Caki2 (cell line): ENCODE measurements around the gene PLA2G2E. TPM values are rescaled to one million over a fixed set of nuclear protein-coding genes. Genes with fewer than 3 reads are reported as not detected.

Source experiments
- DNase-seq: peaks from one replicate; pipeline ENCODE4 v3.0.0-alpha.2; 2015; ENCODE audit warnings: low read depth
- in situ Hi-C: cut with HindIII; loops from 2 replicates; pipeline ENCODE4 v1.10.0; 2016; ENCODE audit warnings: low sequenced_read_pairs, low pct_unique_long_range_greater_than_20kb, mixed read lengths
- total RNA-seq: library from RNA; depleted of rRNA; stranded (reverse); fragments of >200 nt; shearing (Covaris generic); gene quantifications from 2 replicates; pipeline ENCODE4 v1.2.3, GENCODE V29; 2014; ENCODE audit warnings: low replicate concordance; rRNA removed

PLA2G2E gene
- total RNA-seq: not detected in 2 replicates

GRCh38 chr1:19923137-19923952 lies at the start of gene PLA2G2E:
Gene PLA2G2E, minus strand, starts transcription at chr1:19923617. Its CDS starts 58 bp downstream, at chr1:19923559.
- in situ Hi-C loops: no loop called here

DNA sequence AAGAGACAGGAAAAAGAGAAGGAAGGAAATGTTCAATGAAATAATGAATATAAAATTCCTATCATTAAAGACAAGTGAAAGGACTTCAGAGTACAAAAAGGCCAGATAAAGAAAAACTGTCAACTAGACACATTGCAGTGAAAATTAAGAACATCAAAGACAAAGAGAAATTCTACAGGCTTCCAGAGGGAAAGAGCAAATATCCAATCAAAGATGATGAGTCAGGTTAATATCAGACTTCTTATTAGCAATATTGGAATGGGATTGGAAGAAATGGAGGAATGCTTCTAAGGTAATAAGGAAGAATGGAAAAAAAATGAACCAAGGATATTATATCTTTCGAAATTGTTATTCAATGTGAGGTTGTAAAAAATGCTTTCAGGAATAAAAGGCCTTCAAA lies 48.2 kb upstream of the PLA2G2E start:
- DNase-seq: no peak
- in situ Hi-C loops: no loop called here

More at GRCh38 chr1:19923137-19923952, at the start of gene PLA2G2E:
- no peak for DNase-seq

DNA sequence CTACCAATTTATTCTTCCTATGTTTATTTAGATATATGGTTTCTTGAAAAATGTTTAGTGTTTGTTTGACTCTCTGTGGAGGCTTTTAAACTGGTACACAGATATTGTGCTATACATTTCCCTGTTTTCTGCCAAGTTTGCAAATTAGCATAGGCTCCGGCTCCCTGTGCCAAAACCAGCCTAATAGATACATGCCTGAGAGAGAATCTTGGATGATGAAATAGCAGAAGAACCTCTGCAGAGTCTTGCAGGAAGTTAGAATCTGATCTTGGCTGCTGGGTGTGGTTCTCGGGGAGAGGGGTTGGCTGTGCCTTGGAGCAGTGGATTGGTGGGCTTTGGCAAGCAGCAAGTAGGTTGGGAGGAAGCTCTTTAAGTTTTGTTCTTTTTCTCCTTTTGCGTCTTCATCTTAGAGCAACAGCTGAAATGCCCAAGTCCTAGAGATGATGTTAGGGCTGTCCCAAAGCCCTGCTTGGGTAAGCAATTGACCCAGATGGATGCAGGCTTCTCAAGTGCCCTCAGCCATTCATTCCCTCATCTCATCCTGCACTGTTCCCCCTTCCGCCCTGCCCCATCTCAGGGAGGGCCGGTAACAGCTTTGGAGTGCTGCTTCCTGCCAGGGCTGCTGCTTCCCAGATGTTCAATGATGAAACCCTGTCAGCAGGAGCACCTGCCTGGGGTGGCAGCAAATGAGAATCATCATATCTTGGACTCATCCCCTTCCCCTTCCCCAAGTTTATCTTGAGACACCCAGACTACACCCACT lies 46.7 kb upstream of the PLA2G2E start:
- in situ Hi-C loops: no loop called here

DNA sequence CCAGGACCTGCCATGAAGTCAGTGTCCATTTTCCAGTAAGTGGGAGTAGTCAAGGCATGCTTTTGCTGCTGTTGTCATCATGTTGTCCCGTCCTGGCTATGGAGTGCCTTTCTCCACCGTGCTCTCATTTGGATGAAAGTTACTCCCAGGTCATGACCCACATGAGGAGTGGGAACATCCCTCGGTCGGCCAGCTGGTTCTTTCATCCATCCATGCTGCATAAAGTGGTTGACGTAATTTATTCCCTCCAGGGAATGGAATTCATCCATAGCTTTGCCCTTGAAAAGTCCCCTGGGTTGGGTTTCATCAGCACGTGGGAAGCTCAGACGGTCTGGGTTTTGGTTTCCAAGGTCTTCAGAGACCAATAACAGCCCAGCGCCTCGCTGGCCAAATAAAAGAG lies 44.4 kb upstream of the PLA2G2E start:
- in situ Hi-C loops: no loop called here
- no peak for DNase-seq

More for the DNA sequence above, 46.7 kb upstream of the PLA2G2E start:
- no peak for DNase-seq

GRCh38 chr1:19964542-19964941 lies 41.1 kb upstream of the PLA2G2E start:
- in situ Hi-C loops: no loop called here
- no peak for DNase-seq

DNA sequence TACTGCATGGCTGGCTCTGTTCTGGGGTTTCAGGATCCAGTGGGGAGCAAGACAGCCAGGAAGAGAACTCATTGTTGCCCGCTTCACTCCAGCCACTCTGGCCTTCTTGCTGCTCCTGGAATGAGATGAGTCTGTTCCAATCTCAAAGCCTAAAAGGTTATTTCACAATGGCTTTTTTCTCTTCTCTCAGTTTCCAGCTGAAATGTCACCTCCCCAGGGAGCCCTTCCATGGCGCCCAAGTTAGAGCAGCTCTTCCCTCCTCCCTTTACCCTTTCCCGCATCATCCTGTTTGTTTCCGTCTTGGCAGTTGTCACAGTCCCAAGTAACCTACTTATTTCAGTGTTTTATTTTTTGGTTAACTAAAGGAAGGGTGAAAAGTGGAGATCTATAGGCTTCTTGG lies 40.2 kb upstream of the PLA2G2E start:
- in situ Hi-C loops: no loop called here
- DNase-seq: no peak

DNA sequence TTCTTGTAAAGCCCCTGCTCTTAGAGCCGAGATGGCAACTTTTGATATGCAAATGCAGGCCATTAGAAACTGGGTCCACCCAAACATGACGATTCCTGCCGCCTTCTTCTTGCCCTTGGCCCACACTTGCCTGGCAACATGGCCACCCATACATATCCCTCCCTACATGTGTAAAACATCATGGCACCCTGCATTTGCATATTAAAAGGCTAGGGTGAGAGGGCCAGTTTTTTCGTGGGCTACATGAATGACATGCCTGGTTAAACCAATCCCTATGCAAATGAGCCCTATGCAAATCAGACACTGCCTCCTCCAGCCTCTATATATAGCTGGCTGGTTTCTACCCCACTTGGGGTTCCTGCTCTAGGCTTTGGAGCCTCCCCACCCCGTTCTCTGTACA lies 37.2 kb upstream of the PLA2G2E start:
- DNase-seq: no peak
- in situ Hi-C loops: no loop called here

- no peak for DNase-seq
- in situ Hi-C loops: no loop called here
Observed at GRCh38 chr1:19957779-19958178, 34.4 kb upstream of the PLA2G2E start.

DNA sequence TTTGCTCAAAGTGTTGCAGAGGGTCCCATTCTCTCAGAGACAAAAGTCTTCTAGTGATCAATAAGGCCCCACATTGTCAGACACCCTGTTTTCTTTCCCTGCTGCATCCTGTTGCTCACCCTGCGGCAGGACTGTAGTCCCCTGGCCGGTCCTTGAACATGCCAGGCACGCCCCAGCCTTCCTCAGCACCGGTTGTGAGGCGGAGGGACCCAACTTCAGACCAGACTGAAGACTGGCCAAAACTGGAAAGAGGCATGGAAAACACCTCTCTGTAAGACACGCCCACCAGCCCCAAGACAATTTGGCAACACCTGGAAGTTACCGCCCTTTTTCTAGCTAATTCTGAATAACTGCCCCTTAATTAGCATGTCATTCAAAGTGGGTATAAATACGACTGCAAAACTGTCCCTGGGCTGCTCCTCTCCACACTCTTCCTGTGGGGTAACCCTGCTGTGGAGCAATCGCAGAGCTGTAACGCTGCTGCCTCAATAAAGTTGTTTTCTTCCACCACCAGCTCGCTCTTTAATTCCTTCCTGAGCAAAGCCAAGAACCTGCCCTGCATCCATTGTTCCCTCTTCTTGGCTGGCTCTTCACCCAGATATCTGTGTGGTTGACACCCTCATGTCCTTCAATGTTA lies 32.2 kb upstream of the PLA2G2E start:
- no peak for DNase-seq
- in situ Hi-C loops: no loop called here

GRCh38 chr1:19954059-19954458 lies 30.6 kb upstream of the PLA2G2E start:
- in situ Hi-C loops: no loop called here
- no peak for DNase-seq

DNA sequence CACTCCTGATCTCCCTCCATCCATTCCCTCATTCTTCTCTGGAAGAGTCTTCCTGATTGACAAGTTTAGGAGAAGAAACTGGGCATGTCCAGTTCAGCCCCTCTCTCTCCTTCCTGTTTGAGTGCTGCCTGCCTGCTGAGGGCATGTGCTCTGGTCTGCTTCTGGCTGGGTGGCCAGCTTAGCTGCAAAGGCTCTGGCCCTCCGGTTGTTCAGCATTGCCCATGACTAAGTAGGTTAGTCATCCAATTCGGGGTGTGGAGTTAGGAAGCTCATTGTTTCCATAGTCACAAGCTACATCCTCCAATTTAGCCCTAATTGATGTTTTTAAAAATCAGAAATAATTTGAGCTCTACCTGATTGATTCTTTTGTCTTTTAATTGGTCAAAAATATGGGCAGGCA lies 25.6 kb upstream of the PLA2G2E start:
- no peak for DNase-seq
- in situ Hi-C loops: no loop called here

DNA sequence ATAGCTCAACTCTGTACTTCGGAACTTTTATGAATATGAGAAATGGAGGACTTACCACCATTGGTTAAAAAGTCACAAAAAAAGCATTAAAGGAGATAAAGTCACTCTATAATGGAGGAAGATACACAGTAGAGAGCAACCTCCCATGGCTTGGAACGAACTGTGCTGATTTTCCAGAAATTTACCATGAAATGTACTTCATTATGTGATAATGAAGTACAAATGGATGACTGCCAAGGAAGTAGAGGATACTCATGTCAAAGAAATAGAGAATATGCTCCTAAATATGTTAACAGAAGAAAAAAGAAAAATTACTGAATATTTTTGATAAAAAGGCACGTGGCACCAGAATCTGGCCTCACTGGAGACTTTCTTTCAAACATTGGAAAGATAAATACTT lies 23.6 kb upstream of the PLA2G2E start:
- in situ Hi-C loops: no loop called here

DNA sequence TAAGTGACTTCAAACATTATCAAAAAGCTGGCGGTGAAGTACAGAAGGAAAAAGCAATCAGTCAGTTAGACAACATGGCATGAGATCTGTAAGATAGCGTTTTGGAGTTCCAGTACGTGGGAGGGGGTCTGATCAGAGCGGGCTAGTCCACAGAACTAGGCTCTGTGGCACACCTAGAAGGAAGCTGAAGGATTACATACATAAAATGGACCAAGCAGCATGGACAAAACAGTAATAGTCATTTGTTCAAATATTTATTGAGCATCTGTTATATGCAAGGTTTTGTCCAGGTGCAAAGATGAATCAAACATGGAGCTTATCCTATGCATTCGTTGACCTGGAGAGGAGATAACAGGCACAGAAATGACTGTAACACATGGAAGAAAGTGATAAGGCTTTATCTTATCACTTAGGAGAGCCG lies 22.9 kb upstream of the PLA2G2E start:
- in situ Hi-C loops: no loop called here
- no peak for DNase-seq

More for the DNA sequence above, 23.6 kb upstream of the PLA2G2E start:
- no peak for DNase-seq

DNA sequence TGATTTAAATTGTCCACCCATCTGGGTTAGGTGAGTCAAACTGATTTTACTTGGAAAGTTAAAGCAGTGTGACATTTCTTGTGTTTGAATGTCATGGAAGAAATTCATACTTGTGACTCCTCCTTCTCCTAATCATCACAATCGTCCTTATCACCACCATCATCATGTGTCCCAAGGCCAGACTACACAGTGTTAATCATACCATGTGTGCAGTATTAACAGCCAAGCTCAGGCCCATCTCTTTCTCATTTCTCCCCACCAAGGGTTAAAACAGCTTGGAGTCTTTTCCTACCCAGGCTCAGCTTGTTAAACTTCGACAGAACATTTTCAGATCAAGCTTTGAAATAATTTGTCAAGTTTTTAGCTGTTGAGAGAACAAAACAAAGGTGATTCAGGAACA lies 22.5 kb upstream of the PLA2G2E start:
- in situ Hi-C loops: no loop called here
- no peak for DNase-seq

DNA sequence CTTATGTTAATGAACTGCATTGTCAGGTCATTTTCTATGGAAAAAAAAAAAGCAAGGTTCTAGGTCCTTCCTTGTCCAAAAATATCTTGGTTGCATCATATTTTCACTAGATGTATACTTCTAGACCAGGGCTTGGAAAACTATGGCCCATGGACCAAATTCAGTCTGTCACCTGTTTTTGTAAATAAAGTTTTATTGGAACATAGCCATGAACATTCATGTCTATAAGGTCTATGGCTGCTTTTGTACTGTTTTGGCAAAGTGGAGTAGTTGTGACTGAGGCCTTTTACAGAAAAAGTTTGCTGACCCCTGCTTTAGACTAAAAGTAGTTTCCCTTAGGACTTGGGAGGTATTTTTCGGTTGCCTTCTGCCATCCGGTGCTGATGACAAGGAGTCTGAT lies 19.2 kb upstream of the PLA2G2E start:
- in situ Hi-C loops: no loop called here
- no peak for DNase-seq

GRCh38 chr1:19942088-19942487 lies 18.7 kb upstream of the PLA2G2E start:
- in situ Hi-C loops: no loop called here
- DNase-seq: no peak

DNA sequence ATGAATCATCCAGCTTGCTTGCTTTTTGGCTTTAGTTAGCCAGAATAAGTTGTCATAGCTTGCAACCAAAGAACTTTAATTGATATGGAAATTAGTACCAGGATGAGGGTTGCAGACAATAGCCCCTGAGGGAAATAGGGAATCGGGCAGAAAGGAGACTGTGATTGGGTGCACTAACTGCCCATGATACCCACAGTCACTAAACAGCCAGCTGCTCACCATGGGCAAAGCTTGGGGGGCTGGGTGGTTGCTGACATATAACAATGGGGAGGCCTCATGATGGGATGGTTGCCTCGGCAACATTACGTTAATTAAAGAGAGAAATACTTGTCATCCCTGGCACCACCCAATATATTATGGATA lies 17.8 kb upstream of the PLA2G2E start:
- DNase-seq: no peak
- in situ Hi-C loops: no loop called here

GRCh38 chr1:19940486-19941205 lies 17.2 kb upstream of the PLA2G2E start:
- no peak for DNase-seq
- in situ Hi-C loops: no loop called here
